Esophagus squamous epithelium (tissue), 4 donors: Measurements from ENCODE around the gene UBA5.

ENCODE experiments used
- POLR2A ChIP-seq, 4 donors: fragments of 450-650 bp; IDR thresholded peaks; one replicate each; pipeline ENCODE4 v1.6.1; 2017; ENCODE audit warnings: antibody characterized with exemption in 4 of 4, mild to moderate bottlenecking in 4 of 4, moderate library complexity in 3 of 4
- TF ChIP-seq, protein P1 (sequence below), 6 experiments: fragments of 450-650 bp in 4 of 6; fragments of 200-600 bp in 2 of 6; sonication (generic) in 2 of 6; IDR thresholded peaks; one replicate each; pipeline ENCODE4 v1.5.1; 2016 to 2019; ENCODE audit warnings: antibody characterized with exemption in 6 of 6, mild to moderate bottlenecking in 4 of 6, moderate library complexity in 4 of 6

DNA sequence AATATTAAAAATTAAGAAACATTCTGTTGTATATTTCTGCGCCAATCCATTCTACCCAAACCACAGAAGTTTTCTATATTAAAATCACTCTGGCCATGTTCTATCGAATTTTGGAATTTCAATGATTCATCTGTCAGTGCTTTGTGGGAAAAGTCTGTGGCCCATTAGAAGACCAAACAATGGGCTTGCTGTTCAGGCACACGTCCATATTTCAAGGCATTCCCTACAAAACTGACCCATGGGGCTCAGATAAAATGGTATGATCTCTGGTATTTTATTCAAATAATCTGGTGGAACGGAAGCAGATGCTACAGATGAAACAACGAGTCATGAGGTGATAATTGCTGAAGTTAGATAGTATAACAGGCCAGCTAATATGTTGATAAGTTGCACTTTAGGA, 49.6 kb downstream of the UBA5 start:
- TF ChIP-seq, protein P1, sequence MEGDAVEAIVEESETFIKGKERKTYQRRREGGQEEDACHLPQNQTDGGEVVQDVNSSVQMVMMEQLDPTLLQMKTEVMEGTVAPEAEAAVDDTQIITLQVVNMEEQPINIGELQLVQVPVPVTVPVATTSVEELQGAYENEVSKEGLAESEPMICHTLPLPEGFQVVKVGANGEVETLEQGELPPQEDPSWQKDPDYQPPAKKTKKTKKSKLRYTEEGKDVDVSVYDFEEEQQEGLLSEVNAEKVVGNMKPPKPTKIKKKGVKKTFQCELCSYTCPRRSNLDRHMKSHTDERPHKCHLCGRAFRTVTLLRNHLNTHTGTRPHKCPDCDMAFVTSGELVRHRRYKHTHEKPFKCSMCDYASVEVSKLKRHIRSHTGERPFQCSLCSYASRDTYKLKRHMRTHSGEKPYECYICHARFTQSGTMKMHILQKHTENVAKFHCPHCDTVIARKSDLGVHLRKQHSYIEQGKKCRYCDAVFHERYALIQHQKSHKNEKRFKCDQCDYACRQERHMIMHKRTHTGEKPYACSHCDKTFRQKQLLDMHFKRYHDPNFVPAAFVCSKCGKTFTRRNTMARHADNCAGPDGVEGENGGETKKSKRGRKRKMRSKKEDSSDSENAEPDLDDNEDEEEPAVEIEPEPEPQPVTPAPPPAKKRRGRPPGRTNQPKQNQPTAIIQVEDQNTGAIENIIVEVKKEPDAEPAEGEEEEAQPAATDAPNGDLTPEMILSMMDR (IDR thresholded peaks at IDR 0.05) = no peak
- TF ChIP-seq POLR2A (IDR thresholded peaks at IDR 0.05) = no peak
